Activated CD4-positive, alpha-beta memory T cell treated with anti-CD3 and anti-CD28 coated beads, Interleukin-2, amount 10 ng/mL, durations not matched to agents 7 days and 5 days (primary cell): ENCODE results near the gene PTPRU. TPM values are rescaled to one million over a fixed set of nuclear protein-coding genes. Genes with fewer than 3 reads are reported as not detected.
"Not testable (repeated sequence)": the region's sequence is repeated elsewhere in the genome, so short reads cannot be mapped to it uniquely, and the experiment has no call there.

Experiments
- CTCF ChIA-PET: fragments of 350-600 bp; sonication (Branson Sonifier 250); formaldehyde crosslinking; loops from one replicate; lab custom pipeline; 2021; ENCODE audit warnings: antibody characterized with exemption, inconsistent platforms; lab: Charles Lee
- POLR2A ChIA-PET: fragments of 350-600 bp; sonication (Branson Sonifier 250); formaldehyde crosslinking; loops from one replicate; lab custom pipeline; 2021; ENCODE audit warnings: antibody characterized with exemption; lab: Charles Lee
- DNase-seq: peaks from one replicate; pipeline ENCODE4 v3.0.0-alpha.2; 2020
- H3K27ac Mint-ChIP-seq: one replicate; pipeline ENCODE4 v1.8.0; 2021; ENCODE audit warnings: mild to moderate bottlenecking, mixed read lengths
- H3K27me3 Mint-ChIP-seq: one replicate; pipeline ENCODE4 v1.8.0; 2021; ENCODE audit warnings: mixed read lengths
- H3K36me3 Mint-ChIP-seq: one replicate; pipeline ENCODE4 v1.8.0; 2021; ENCODE audit warnings: low read depth, mixed read lengths
- H3K4me1 Mint-ChIP-seq: one replicate; pipeline ENCODE4 v1.8.0; 2021; ENCODE audit warnings: mixed read lengths
- H3K4me3 Mint-ChIP-seq: one replicate; pipeline ENCODE4 v1.8.0; 2021; ENCODE audit warnings: mild to moderate bottlenecking, mixed read lengths
- H3K9me3 Mint-ChIP-seq: one replicate; pipeline ENCODE4 v1.8.0; 2021; ENCODE audit warnings: mixed read lengths
- total RNA-seq, 2 experiments: library from RNA; stranded (reverse); gene quantifications; one replicate each; pipeline ENCODE4 v1.2.3, GENCODE V29; 2021

The PTPRU gene
- total RNA-seq, 2 experiments from 2014 or later, result 0.13 to 0.68 TPM

- POLR2A ChIA-PET, H3K27me3 Mint-ChIP-seq, H3K27ac Mint-ChIP-seq, DNase-seq, H3K36me3 Mint-ChIP-seq, H3K4me1 Mint-ChIP-seq, H3K4me3 Mint-ChIP-seq, H3K9me3 Mint-ChIP-seq, CTCF ChIA-PET: not testable (repeated sequence)
Measured at GRCh38 chr1:29314685-29315084, 78.4 kb downstream of the PTPRU start.

- Mint-ChIP-seq H3K27me3 (no peaks in the 10 kb centered on the region), H3K4me1 (no peaks in the 10 kb centered on the region), H3K36me3 (no peaks in the 10 kb centered on the region), H3K27ac (no peak overlapping the region), H3K4me3 (no peak overlapping the region), H3K9me3 (no peaks in the 10 kb centered on the region)
- no peak for DNase-seq
- CTCF ChIA-PET, result no interaction called here
- POLR2A ChIA-PET, result no interaction called here
Measured at GRCh38 chr1:29315262-29315661, 78.9 kb downstream of the PTPRU start.

DNA sequence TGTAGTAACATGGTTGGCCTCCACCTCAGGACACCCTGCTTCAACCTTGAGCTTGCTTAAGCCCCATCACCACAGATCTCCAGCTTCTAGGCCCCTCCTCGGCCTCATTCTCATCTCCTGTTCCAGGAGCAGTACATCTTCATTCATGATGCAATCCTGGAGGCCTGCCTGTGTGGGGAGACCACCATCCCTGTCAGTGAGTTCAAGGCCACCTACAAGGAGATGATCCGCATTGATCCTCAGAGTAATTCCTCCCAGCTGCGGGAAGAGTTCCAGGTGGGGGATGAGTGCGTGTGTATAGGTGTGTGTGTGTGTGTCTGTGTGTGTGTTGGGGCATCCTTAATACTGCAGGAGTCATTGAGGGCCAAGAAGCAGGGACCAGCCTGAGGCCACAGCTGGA lies 79.6 kb downstream of the PTPRU start:
- CTCF ChIA-PET, result no interaction called here
- Mint-ChIP-seq H3K27me3 (no peaks in the 10 kb centered on the region), H3K4me3 (no peak overlapping the region), H3K27ac (no peak overlapping the region), H3K36me3 (no peaks in the 10 kb centered on the region), H3K9me3 (no peaks in the 10 kb centered on the region), H3K4me1 (no peaks in the 10 kb centered on the region)
- no peak for DNase-seq
- POLR2A ChIA-PET, result no interaction called here

DNA sequence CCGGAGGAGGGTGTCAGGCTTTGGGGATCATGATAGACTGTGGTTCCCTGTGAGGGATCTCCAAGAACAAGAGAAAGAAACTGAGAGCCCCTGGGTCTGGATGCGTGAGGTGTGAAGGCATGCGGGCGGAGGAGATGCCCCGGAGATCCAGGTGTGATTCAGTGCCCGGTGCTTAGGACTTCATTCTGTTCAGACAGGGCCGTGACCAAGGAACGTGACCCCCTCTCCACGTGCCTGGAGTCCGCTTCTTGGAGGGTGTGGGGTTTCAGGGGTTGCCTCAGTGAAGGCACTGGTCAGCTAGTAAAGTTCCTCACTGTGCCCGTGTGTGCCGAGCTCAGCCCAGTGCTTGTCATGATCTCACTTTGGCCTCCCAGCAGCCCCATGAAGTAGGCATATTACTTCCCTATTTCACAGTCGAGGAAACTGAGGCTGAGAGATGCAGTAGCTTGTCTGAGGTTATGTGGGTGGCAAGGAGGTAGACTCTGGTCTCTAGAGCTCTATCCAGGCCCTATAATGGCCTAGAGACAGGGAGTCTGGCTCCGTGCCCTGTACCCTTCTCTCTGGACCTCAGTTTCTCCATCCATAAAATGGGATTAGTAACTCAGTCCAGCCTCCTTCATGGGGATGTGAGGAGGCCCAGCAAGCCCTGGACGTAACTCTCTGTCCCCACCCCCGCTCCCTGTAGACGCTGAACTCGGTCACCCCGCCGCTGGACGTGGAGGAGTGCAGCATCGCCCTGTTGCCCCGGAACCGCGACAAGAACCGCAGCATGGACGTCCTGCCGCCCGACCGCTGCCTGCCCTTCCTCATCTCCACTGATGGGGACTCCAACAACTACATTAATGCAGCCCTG lies 81.0 kb downstream of the PTPRU start:
- no peak overlapping the region for H3K4me3 Mint-ChIP-seq
- no peak for DNase-seq
- CTCF ChIA-PET, result no interaction called here
- no peaks in the 10 kb centered on the region for H3K27me3 Mint-ChIP-seq
- no peak overlapping the region for H3K27ac Mint-ChIP-seq
- no peaks in the 10 kb centered on the region for H3K36me3 Mint-ChIP-seq
- POLR2A ChIA-PET, result no interaction called here
- H3K4me1 Mint-ChIP-seq, result no peaks in the 10 kb centered on the region
- H3K9me3 Mint-ChIP-seq, result no peaks in the 10 kb centered on the region

- ChIA-PET CTCF (no interaction called here), POLR2A (no interaction called here)
- H3K4me3 Mint-ChIP-seq, result no peak overlapping the region
- no peaks in the 10 kb centered on the region for H3K36me3 Mint-ChIP-seq
- no peaks in the 10 kb centered on the region for H3K4me1 Mint-ChIP-seq
- no peaks in the 10 kb centered on the region for H3K27me3 Mint-ChIP-seq
- H3K9me3 Mint-ChIP-seq, result no peaks in the 10 kb centered on the region
- no peak overlapping the region for H3K27ac Mint-ChIP-seq
- DNase-seq, result no peak
Measured at GRCh38 chr1:29317916-29318530, 81.7 kb downstream of the PTPRU start.

DNA sequence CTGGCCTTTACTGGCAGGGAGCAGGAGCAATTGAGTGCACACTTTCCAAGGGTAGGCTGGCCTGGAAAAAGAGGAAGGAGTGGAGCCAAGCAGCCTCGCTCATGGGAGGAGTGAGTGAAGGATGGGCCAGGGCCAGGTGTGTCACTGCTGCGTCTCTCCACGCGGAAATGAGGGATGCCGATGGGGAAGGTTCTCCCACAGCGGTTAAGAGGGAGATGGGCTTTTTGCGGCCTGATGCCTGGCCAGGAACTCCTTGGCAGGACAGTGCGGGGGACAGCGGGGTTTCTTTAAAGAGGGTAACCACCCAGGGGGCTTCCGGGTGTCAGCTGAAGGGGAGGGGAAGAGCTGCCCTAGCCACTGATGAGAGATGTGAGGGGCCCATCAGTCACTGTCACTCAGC lies 82.4 kb downstream of the PTPRU start:
- Mint-ChIP-seq H3K36me3 (no peaks in the 10 kb centered on the region), H3K4me1 (no peaks in the 10 kb centered on the region), H3K9me3 (no peaks in the 10 kb centered on the region), H3K4me3 (no peak overlapping the region), H3K27me3 (no peaks in the 10 kb centered on the region), H3K27ac (no peak overlapping the region)
- ChIA-PET POLR2A (no interaction called here), CTCF (no interaction called here)
- DNase-seq, result no peak

DNA sequence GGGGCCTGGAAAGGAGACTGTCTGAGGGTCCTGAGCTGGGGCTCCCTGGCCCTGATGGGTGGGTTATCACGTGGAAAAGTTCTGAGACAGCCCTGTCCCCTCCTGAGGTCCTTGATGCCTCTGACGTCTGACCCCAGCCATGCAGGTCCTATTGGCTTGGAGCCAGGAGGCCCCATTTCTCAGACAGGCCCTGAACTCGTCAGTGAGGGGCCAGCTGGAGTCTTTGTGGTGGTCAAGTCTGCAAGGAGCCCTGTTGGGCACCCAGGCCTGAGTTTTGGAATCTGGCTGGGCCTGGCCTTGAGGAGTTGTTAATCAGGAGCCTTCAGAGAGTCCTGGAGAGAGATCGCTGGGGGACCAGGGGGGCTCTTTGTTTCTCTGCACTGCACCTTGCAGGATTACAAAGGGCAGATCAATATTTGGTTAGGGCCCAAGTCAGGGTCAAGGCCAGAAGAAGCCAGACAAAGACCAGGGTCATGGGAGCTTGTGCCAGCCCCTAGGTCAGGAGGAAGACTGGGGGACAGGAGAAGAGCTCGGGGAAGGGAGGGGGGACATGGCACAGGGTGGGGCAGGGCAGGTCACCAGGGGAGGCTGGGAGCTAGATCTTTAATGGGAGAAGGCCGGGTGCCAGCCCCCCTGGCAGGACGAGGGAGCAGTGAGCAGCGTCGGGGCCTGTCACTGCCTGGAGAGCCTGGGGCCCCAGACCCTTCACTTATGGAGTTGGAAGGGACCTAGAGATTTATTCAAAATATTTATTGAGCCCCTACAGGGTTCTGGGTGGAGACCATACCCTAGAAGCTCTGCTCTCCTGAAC lies 83.2 kb downstream of the PTPRU start:
- H3K27me3 Mint-ChIP-seq, result no peaks in the 10 kb centered on the region
- POLR2A ChIA-PET, result no interaction called here
- no peak for DNase-seq
- H3K9me3 Mint-ChIP-seq, result no peaks in the 10 kb centered on the region
- CTCF ChIA-PET, result no interaction called here
- no peak overlapping the region for H3K4me3 Mint-ChIP-seq
- H3K36me3 Mint-ChIP-seq, result no peaks in the 10 kb centered on the region
- no peaks in the 10 kb centered on the region for H3K4me1 Mint-ChIP-seq
- H3K27ac Mint-ChIP-seq, result no peak overlapping the region

GRCh38 chr1:29320156-29320940 lies 84.0 kb downstream of the PTPRU start:
- no peaks in the 10 kb centered on the region for H3K27me3 Mint-ChIP-seq
- H3K4me3 Mint-ChIP-seq, result no peak overlapping the region
- no peak for DNase-seq
- ChIA-PET CTCF (no interaction called here), POLR2A (no interaction called here)
- no peaks in the 10 kb centered on the region for H3K9me3 Mint-ChIP-seq
- H3K4me1 Mint-ChIP-seq, result no peaks in the 10 kb centered on the region
- H3K36me3 Mint-ChIP-seq, result no peaks in the 10 kb centered on the region
- H3K27ac Mint-ChIP-seq, result no peak overlapping the region

DNA sequence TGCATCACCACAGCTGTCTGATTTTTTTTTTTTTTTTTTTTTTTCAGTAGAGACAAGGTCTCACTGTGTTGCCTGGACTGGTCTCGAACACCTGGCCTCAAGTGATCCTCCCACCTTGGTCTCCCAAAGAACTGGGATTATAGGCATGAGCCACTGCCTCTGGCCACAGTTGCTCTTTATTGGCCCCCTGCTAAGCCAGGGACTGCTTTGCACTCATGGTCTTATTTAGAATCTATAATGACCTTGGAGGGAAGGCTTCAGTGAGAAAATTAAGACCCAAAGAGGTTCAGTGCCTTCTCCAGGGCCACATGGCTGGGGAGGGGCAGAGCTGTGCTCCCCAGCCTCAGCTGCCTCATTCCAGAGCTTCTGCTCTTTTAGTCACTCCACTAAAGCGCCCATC lies 84.9 kb downstream of the PTPRU start:
- no peaks in the 10 kb centered on the region for H3K4me1 Mint-ChIP-seq
- ChIA-PET POLR2A (no interaction called here), CTCF (no interaction called here)

DNA sequence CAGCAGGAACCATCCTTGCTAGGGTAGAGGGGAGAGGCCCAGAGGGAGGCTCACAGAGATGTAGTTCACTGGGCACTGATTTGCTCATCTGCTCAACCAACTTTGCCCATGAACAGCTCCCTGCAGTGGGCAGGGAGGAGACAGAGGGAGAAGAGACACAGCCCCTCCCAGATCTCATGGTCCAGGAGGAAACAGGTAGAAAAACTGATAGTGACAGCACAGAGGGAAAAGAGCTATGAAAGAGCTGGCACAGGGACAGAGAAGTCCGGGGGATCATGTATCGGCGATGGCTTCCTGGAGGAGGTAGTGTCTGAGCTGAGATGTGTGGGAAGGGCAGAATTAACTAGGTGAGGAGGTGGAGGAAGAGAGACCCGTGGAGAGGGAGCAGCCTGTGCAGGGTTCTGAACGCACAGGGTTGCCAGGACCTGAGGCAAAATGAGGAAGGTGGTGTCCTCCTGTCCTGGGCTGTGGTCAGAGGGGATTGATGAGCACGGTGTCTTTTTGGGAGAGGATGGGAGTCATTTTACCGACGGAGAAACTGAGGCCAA lies 85.9 kb downstream of the PTPRU start:
- H3K27ac Mint-ChIP-seq, result no peak overlapping the region
- H3K27me3 Mint-ChIP-seq, result no peaks in the 10 kb centered on the region
- no peaks in the 10 kb centered on the region for H3K4me1 Mint-ChIP-seq
- no peaks in the 10 kb centered on the region for H3K9me3 Mint-ChIP-seq
- H3K36me3 Mint-ChIP-seq, result no peaks in the 10 kb centered on the region
- ChIA-PET CTCF (no interaction called here), POLR2A (no interaction called here)
- H3K4me3 Mint-ChIP-seq, result no peak overlapping the region
- no peak for DNase-seq

More for the DNA sequence above, 84.9 kb downstream of the PTPRU start:
- H3K9me3 Mint-ChIP-seq, result no peaks in the 10 kb centered on the region
- no peaks in the 10 kb centered on the region for H3K27me3 Mint-ChIP-seq
- no peak for DNase-seq
- H3K27ac Mint-ChIP-seq, result no peak overlapping the region
- no peaks in the 10 kb centered on the region for H3K36me3 Mint-ChIP-seq
- H3K4me3 Mint-ChIP-seq, result no peak overlapping the region

DNA sequence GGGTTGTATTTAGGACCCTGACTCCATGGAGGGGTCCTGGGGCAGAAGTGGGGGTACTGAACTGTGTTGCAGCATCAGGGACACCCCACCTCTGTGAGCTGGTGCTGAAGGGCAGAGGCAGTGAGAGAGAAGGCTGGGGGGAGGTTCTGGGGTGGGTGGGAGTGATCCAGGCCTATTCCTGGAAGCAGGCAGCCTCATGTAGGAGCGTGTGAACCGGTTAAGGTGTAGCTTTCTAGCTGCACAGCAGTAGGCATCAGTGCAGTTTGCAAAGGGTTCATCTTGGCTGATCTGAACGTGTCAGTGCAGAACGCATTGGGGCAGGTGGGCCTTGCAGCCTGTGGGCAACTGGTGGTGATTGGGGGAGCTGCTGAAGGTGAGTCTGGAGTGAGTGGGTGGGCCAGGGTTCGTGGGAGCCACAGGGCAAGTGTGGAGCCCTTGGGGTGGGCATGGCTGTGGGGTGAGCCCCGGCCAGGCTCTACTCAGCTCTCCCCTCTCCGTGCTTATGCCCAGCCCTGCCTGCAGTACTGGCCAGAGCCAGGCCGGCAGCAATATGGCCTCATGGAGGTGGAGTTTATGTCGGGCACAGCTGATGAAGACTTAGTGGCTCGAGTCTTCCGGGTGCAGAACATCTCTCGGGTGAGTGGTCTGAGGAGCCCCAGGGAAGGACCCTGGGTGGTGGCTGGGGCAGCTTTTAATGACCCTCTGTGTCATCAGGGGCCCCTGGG lies 86.7 kb downstream of the PTPRU start:
- no peaks in the 10 kb centered on the region for H3K27me3 Mint-ChIP-seq
- H3K36me3 Mint-ChIP-seq, result no peaks in the 10 kb centered on the region
- ChIA-PET POLR2A (no interaction called here), CTCF (no interaction called here)
- H3K27ac Mint-ChIP-seq, result no peak overlapping the region
- no peak overlapping the region for H3K4me3 Mint-ChIP-seq
- no peaks in the 10 kb centered on the region for H3K4me1 Mint-ChIP-seq
- H3K9me3 Mint-ChIP-seq, result no peaks in the 10 kb centered on the region
- no peak for DNase-seq

GRCh38 chr1:29323636-29324035 lies 87.3 kb downstream of the PTPRU start:
- Mint-ChIP-seq H3K4me1 (no peaks in the 10 kb centered on the region), H3K36me3 (no peaks in the 10 kb centered on the region), H3K27ac (no peak overlapping the region), H3K9me3 (no peaks in the 10 kb centered on the region), H3K27me3 (no peaks in the 10 kb centered on the region), H3K4me3 (no peak overlapping the region)
- DNase-seq, result no peak
- CTCF ChIA-PET, result no interaction called here
- POLR2A ChIA-PET, result no interaction called here
